Liver (tissue), 3 donors: Measurements from ENCODE around the gene INPP5A.

Experiments used
- CTCF ChIP-seq: fragments of 150-350 bp; IDR thresholded peaks from 2 replicates; pipeline ENCODE4 v1.5.1; 2017; ENCODE audit warnings: improper control_type of control experiment, low read depth, low read length; ENCODE audit not compliant: missing input control
- EGR1 ChIP-seq, 2 donors: IDR thresholded peaks; 2 replicates each; pipeline ENCODE4 v1.6.1; 2016 to 2018; ENCODE audit warnings: antibody characterized with exemption in 2 of 2, low read depth in 2 of 2
- FOXA1 ChIP-seq: IDR thresholded peaks from 2 replicates; pipeline ENCODE4 v1.6.1; 2016; ENCODE audit warnings: antibody characterized with exemption
- GABPA ChIP-seq, 2 donors: IDR thresholded peaks in 1 of 2; conservative IDR thresholded peaks in 1 of 2; 2 replicates each; pipeline ENCODE4 v1.6.1; 2016; ENCODE audit warnings: antibody characterized with exemption in 2 of 2, mild to moderate bottlenecking in 1 of 2, moderate library complexity in 1 of 2
- HNF4A ChIP-seq, 2 donors: conservative IDR thresholded peaks; 2 replicates each; pipeline ENCODE4 v1.6.1; 2016; ENCODE audit warnings: antibody characterized with exemption in 2 of 2, mild to moderate bottlenecking in 2 of 2
- HNF4G ChIP-seq: IDR thresholded peaks from 2 replicates; pipeline ENCODE4 v1.6.1; 2016; ENCODE audit warnings: antibody characterized with exemption
- RAD21 ChIP-seq, 2 donors: IDR thresholded peaks; 2 replicates each; pipeline ENCODE4 v1.6.1; 2016; ENCODE audit warnings: antibody characterized with exemption in 2 of 2, mild to moderate bottlenecking in 2 of 2
- REST ChIP-seq: IDR thresholded peaks from 2 replicates; pipeline ENCODE4 v1.6.1; 2016; ENCODE audit warnings: antibody characterized with exemption, mild to moderate bottlenecking
- SP1 ChIP-seq: IDR thresholded peaks from 2 replicates; pipeline ENCODE4 v1.6.1; 2018; ENCODE audit warnings: antibody characterized with exemption, mild to moderate bottlenecking
- TAF1 ChIP-seq: conservative IDR thresholded peaks from 2 replicates; pipeline ENCODE4 v1.6.1; 2016; ENCODE audit warnings: antibody characterized with exemption, mild to moderate bottlenecking
- YY1 ChIP-seq: IDR thresholded peaks from 2 replicates; pipeline ENCODE4 v1.6.1; 2016; ENCODE audit warnings: antibody characterized with exemption, mild to moderate bottlenecking
- TF ChIP-seq, protein P1 (sequence below): IDR thresholded peaks from 2 replicates; pipeline ENCODE4 v1.6.1; 2016; ENCODE audit warnings: antibody characterized with exemption
- TF ChIP-seq, protein P2 (sequence below): IDR thresholded peaks from 2 replicates; pipeline ENCODE4 v1.6.1; 2016; ENCODE audit warnings: antibody characterized with exemption
- donor health status: healthy.
- donor health status: healthy.

DNA sequence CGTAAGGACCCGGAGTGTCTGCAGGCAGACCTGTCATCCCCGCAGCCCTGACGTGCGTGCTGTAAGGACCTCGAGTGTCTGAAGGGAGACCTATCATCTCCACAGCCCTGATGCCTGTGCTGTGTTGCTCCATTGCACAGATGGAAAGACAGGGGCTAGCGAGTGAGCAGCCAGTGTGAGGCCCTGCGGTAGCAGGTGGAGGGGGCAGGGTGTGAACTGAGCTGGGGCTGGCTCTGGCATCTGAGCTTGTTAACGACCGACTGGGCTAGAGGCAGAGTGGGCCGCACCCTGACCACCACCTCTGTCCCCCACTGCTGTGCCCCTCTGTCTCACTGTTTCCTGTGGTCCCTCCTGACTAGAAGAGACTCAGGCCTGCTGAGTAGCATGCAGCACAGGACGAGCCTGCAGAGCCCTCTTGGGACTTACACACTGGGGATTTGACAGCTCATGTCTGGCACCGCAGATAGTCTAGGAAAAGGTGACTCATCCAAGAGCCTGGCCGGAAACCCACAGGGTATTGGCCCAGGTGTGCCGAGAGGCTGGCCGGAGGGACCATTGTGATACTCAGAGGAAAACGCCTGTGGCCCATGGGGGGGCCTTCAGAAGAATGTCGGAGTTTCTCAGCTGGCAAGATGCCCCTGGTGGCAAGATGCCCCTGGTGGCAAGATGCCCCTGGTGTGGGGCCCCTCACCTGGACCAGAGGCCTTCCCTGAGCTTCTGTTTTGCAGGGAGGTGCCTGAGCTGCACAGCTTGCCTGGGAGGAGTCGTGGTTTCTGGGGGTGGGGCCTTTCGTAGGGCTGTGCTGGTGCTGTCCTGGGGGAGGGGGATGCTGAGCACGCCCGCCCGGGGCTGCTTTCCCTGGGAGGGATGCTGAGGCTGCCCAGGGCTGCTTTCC lies 34.3 kb downstream of the INPP5A start:
- TF ChIP-seq CTCF (no peak), EGR1 (IDR thresholded peaks at IDR 0.05; ENCODE audit: low read depth in 2 of 2) (peak in 1 of 2 donors; percentile 20), YY1 (no peak), FOXA1 (no peak), GABPA (IDR thresholded peaks at IDR 0.05 in 1 of 2, conservative IDR thresholded peaks at IDR 0.05 in 1 of 2) (no peak), REST (no peak), HNF4G (no peak), RAD21 (IDR thresholded peaks at IDR 0.05) (no peak), TAF1 (no peak), SP1 (no peak), HNF4A (conservative IDR thresholded peaks at IDR 0.05) (no peak)
- TF ChIP-seq, protein P1, sequence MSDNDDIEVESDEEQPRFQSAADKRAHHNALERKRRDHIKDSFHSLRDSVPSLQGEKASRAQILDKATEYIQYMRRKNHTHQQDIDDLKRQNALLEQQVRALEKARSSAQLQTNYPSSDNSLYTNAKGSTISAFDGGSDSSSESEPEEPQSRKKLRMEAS = no peak
- TF ChIP-seq, protein P2, sequence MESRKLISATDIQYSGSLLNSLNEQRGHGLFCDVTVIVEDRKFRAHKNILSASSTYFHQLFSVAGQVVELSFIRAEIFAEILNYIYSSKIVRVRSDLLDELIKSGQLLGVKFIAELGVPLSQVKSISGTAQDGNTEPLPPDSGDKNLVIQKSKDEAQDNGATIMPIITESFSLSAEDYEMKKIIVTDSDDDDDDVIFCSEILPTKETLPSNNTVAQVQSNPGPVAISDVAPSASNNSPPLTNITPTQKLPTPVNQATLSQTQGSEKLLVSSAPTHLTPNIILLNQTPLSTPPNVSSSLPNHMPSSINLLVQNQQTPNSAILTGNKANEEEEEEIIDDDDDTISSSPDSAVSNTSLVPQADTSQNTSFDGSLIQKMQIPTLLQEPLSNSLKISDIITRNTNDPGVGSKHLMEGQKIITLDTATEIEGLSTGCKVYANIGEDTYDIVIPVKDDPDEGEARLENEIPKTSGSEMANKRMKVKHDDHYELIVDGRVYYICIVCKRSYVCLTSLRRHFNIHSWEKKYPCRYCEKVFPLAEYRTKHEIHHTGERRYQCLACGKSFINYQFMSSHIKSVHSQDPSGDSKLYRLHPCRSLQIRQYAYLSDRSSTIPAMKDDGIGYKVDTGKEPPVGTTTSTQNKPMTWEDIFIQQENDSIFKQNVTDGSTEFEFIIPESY = no peak
